GM19467 (cell line): ENCODE results near the gene SLC25A5.
"Not testable (repeated sequence)": the region's sequence is repeated elsewhere in the genome, so short reads cannot be mapped to it uniquely, and the experiment has no call there.

Experiments
- ATAC-seq: cut with Tn5 transposase; IDR thresholded peaks from one replicate; pipeline ENCODE4 v1.9.1; 2021; ENCODE audit warnings: mild to moderate bottlenecking, moderate library complexity; ENCODE audit not compliant: unreplicated experiment

The SLC25A5 gene

GRCh38 chrX:119475389-119476101 lies 7.3 kb downstream of the SLC25A5 start:
- ATAC-seq: no peak

- ATAC-seq: no peak
Observed at GRCh38 chrX:119477812-119478232, 9.6 kb downstream of the SLC25A5 start.

- ATAC-seq: no peak
Observed at GRCh38 chrX:119478504-119478903, 10.3 kb downstream of the SLC25A5 start.

- no peak for ATAC-seq
Observed at GRCh38 chrX:119479845-119480244, 11.6 kb downstream of the SLC25A5 start.

DNA sequence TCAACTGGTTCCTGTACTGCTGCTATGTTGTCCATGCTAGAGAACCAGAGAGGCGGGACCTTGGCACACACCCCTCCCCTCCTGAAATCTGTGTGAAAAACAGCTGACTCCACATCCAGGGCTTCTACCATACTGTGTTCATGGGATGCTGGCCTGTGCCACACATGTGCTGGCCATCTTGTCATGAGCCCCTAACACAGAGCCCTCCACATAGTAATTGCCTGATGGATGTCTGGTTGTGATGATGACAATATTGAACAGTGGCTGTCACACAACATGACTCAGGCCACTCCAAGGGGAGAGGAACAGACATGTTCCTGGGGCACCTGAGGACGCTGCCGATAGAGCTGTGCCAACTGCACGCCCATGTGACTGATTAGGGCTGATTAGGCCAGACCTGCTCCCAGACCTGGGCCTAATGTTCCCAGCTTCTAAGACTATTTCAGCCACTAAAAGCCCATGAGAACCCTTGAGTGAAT lies 13.1 kb downstream of the SLC25A5 start:
- no peak for ATAC-seq

- no peak for ATAC-seq
Observed at GRCh38 chrX:119482041-119482440, 13.8 kb downstream of the SLC25A5 start.

DNA sequence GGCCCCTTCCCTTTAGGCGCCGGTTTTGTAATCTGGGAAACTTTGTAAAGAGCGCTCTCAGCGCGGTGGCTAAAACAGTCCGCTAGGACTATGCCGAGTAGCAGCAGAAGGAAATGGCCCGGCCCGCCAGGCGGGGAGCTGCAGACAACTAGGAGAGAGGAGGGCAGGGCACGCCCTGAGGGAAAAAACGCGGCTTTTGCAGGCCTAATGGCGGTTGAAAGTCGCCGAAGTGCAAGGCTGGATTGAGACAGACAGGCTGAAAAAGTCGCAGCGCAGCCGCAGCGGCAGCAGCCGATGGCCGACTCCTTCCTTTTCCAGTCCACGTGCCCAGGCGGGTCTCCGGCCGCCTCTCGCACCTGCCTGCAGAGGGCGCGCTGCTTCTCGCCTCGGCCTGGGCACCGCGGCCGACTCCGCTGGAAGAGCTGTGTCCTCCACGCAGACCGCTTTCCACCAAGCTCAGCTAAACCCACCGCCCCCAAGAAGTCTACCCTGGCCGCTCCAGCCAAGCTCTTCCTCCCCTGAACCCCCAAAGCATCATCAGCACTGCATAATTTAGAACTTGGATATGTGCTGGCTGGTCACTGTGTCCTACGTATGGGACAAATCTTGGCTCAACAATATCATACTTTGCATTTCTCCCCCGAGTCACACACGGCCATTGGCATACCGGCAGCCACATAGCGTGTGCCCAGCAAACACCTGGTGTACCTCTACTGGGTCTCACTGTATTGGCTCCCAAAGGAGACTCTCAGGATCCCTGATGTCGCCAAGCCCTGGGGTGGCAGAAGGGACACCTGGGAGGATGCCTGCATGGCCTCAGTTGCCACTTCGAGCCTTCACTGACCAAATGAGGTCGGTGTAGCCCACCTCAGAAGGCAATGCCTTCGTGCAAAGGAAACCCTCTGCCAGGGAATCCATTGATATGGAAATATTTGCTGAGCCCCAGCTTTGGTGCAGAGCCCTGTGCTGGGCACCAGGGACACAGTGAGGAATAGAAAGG lies 14.5 kb downstream of the SLC25A5 start:
- ATAC-seq: peak; percentile 79

DNA sequence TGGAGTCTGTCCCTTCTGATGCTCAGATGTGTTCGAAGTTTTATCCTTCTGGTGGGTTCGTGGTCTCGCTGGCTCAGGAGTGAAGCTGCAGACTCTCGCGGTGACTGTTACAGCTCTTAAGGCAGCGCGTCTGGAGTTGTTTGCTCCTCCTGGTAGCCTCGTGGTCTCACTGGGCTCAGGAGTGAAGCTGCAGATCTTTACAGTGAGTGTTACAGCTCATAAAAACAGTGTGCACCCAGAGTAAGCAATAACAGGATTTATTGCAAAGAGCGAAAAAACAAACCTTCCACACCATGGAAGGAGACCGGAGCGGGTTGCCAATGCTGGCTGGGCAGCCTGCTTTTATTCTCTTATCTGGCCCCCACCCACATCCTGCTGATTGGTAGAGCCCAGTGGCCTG lies 18.5 kb downstream of the SLC25A5 start:
- ATAC-seq: no peak

DNA sequence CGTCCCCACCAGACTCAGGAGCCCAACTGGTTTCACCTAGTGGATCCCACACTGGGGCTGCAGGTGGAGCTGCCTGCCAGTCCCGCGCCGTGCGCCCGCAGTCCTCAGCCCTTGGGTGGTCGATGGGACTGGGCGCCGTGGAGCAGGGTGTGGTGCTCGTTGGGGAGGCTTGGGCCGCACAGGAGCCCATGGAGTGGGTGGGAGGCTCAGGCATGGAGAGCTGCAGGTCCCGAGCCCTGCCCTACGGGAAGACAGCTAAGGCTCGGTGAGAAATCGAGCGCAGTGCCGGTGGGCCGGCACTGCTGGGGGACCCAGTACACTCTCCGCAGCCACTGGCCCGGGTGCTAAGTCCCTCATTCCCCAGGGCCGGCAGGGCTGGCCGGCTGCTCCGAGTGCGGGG lies 19.5 kb downstream of the SLC25A5 start:
- not testable (repeated sequence) for ATAC-seq

DNA sequence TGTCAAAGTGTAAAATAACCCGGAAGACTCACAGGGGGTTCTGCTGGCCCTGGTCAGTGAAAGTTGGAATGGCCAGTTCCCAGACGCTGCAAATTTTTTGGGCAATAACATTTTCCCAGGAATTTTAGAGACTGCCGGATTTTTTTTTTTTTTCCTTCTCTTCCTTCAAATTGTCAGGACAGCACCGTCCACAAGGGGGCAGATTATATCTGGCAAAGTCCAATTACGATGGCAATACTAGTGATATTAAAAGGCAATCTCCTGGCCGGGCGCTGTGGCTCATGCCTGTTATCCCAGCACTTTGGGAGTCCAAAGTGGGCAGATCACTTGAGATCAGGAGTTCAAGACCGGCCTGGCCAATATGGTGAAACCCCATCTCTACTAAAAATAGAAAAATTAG lies 20.5 kb downstream of the SLC25A5 start:
- no peak for ATAC-seq

DNA sequence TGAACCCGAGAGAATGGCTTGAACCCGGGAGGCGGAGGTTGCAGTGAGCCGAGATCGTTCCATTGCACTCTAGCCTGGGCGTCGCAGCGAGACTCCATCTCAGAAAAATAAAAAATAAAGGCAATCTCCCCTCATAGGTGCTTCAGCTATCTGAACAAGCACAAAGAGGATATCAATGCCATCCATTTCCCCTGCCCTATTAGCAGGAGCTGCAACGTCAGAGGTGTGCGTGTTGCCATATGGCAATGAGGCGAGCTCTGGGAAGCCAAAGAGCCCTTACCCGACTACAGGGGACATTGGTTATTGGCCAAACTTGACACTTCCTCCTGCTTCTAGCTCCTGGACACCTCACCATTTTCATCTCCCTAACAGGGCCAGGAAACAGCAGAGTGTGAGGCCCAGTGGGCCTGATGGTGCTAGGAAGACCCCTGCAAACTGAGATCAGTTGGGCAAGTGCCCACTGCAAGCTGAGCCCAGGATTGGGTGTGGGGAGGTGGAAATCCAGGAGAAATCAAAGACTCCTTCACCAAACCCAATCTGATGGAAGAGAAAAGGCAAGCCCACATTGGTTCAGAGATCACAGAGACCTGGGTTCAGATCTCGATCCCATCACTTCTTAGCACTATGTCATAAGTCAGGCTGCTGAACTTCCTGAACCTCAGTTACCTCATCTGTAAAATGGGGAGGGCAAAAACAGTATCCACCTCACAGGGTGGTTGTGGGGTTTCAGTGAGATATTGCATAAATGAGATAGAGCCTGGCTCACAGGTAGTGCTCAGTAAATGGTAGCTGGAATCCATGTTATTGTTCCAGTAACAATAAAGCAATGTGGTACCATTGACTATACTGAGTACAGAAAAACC lies 21.2 kb downstream of the SLC25A5 start:
- ATAC-seq: no peak

GRCh38 chrX:119492463-119492862 lies 24.2 kb downstream of the SLC25A5 start:
- no peak for ATAC-seq

- not testable (repeated sequence) for ATAC-seq
Observed at GRCh38 chrX:119493851-119494495, 25.7 kb downstream of the SLC25A5 start.

DNA sequence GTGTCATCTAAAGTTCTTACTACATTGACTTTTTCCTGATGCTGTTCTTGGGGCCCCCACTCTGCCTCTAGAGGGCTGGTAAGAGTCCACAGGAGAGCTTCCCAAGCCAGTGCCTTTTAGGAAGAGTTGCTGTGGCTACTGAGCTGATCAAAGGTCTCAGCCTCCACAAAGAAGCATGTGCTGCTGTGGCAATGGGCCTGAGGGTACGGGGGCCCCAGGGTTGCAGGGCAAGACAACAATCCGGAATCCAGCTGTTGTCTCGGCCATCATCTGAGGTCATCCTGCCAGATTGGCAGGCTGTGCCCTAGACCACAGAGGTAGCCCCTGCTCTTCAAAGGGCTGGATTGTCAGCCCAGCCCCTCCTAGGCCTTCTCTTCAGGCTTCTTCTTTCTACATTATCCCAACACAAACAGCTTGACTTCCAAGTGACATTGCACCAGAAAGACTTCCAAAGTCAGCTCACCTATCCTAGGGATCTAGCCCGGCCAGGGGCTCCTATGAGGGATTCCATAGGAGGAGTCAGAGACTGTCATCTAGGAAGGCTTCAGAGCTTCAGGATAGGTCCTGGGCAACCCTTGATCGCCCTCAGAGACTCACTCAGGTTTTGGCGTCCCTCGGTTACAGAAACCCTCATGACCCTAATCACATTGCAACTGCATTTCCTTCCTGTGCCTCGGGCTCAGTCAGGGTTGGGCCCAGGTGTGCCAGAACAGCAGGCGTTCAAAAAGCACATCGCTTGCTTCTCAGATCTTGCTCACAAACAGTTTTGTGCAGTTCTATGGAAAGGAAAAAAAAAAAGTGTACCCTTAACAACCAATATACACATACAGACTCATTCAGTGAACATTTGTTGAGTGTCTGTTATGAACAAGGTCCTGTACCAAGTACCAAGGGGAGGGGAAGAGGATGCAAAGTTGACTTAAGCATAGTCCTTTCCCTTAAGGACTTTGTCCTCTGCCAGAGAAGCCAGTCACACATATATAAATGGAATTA lies 27.8 kb downstream of the SLC25A5 start:
- ATAC-seq: no peak

DNA sequence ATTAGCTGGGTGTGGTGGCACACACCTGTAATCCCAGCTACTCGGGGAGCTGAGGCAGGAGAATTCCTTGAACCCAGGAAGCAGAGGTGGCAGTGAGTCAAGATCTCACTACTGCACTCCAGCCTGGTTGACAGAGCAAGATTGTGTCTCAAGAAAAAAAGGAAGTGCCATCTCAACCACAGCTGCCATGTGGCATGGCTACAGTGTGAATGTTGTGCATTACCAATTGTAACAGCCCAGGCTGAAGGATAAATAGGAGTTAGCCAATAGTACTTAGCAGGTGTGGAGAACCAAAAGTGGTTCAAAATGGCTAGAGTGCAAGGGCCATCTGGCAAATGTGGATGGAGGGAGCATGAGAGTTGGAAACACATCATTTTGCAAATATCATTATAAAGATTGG lies 28.9 kb downstream of the SLC25A5 start:
- no peak for ATAC-seq

DNA sequence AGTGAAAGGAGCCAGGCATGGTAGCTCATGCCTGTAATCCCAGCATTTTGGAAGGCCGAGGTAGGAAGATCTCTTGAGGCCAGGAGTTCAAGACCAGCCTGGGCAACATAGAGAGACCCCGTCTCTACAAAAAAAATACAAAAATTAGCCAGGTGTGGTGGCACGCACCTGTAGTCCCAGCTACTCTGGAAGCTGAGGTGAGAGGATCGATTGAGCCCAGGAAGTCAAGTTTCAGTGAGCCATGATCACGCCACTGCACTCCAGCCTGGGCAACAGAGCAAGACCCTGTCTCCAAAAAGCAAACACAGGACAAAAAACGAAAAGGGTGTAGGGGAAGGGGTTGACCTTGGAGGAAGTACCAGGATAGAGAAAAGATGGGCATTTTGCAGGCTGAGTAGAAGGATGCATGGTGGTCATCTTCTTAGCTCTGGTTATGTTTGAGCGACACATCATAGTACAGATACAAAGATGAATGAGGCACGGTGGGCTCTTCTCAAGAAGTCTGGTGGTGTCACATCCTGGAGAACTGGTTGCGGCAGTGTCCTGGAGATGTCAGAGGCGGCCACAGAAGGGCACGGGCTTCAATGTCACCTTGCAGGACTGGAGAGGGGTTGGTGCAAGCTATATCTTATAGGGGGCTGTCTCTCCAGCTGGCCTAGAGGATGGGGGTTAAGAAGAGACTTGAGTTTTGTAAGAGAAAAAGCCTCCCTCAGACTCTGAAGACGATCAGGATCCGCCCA lies 32.0 kb downstream of the SLC25A5 start:
- no peak for ATAC-seq

DNA sequence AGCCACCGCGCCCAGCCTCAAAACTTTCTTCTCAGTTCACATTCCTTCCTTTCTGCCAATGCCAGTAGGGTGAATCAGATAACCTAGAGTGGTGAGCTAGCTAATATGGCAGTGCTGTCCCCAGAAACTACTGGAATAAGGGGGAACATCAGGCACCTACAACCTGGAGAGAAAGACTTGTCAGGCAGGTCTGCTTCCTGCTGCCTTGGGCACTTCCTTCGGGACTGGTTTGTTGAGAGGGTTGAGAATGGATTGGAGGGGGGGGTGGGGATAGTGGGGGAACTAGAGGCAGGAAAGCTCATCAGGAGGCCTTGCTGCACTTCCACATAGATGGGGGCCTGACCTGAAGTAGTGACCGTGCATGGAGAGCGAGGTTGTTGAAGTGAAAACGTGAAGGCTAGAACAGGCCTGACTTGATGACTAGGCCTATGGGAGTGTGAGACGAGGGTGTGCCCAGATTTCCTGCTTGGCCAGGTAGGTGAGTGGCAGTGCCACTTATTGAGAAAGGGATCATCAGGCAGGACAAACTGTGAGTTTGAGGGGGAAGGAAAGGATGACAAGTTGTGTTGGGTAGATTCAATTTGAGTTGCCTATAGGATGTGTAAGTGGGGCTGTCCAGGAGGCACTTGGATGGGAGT lies 33.4 kb downstream of the SLC25A5 start:
- ATAC-seq: no peak
